ENCODE measurements around the gene ASIC2. TPM values are rescaled to one million over a fixed set of nuclear protein-coding genes. Genes with fewer than 3 reads are reported as not detected.
A peak's percentile ranks its signal among the peaks of the same experiment; 100 is the strongest.

The ASIC2 gene
- total RNA-seq, 1 experiment from 2014 or later = not detected

- BruUV-seq (replicated peaks) = no TSS peak
- peaks cover 5% of the 10 kb centered on the region for H3K4me1 Mint-ChIP-seq (ENCODE audit: low read depth, unreplicated experiment)
- H3K36me3 Mint-ChIP-seq (ENCODE audit: insufficient read depth, unreplicated experiment) = no peaks in the 10 kb centered on the region
- TF ChIP-seq CTCF (IDR thresholded peaks at IDR 0.05; ENCODE audit: insufficient read depth in 1 of 2, low read depth in 1 of 2, low read length in 1 of 2, severe bottlenecking in 1 of 2, unreplicated experiment in 1 of 2) = peak; percentile 31 to 56
- POLR2A ChIA-PET = no interaction called here
- H3K4me3 Mint-ChIP-seq (ENCODE audit: unreplicated experiment) = no peak overlapping the region
- Histone ChIP-seq H3K4me1 (no peaks in the 10 kb centered on the region; the same call in 1 of the 2 replicates), H3K4me3 (ENCODE audit: low read depth, low read length) (no peak overlapping the region), H3K27me3 (replicated peaks; ENCODE audit: control insufficient read depth, insufficient read depth, low read length) (peaks cover 9% of the 10 kb centered on the region), H3K9me3 (no peaks in the 10 kb centered on the region), H3K36me3 (ENCODE audit: control insufficient read depth, insufficient read depth, low read length) (no peaks in the 10 kb centered on the region)
- H3K27ac Mint-ChIP-seq (ENCODE audit: unreplicated experiment) = no peak overlapping the region
- intact Hi-C loops (cut with micrococcal nuclease; ENCODE audit: unreplicated experiment) = loop anchor here (1.0 to 10.0 kb wide), 5 partner anchors 37 to 385 kb away; no protein-coding TSS in a partner anchor
- peaks cover 28% of the 10 kb centered on the region for H3K27me3 Mint-ChIP-seq (ENCODE audit: insufficient read depth, unreplicated experiment)
- DNase-seq = peak in 1 of 2 experiments; percentile 32
- no peaks in the 10 kb centered on the region for H3K9me3 Mint-ChIP-seq (ENCODE audit: unreplicated experiment)
- CTCF ChIA-PET = interaction anchor here (0.8 to 1.4 kb wide), 2 partner anchors 233 to 359 kb away, joined by 4 read pairs; no protein-coding TSS in a partner anchor
These were observed 4.1 kb downstream of the ASIC2 start for GRCh38 chr17:33288954-33289353.

- no peaks in the 10 kb centered on the region for H3K36me3 Mint-ChIP-seq (ENCODE audit: insufficient read depth, unreplicated experiment)
- no peak overlapping the region for H3K27ac Mint-ChIP-seq (ENCODE audit: unreplicated experiment)
- no TSS peak for BruUV-seq (replicated peaks)
- ChIA-PET POLR2A (no interaction called here), CTCF (no interaction called here)
- H3K4me1 Mint-ChIP-seq (ENCODE audit: low read depth, unreplicated experiment) = peaks cover 5% of the 10 kb centered on the region
- no peak for TF ChIP-seq CTCF (IDR thresholded peaks at IDR 0.05; ENCODE audit: insufficient read depth in 1 of 2, low read depth in 1 of 2, low read length in 1 of 2, severe bottlenecking in 1 of 2, unreplicated experiment in 1 of 2)
- no peak overlapping the region for H3K4me3 ChIP-seq (ENCODE audit: low read depth, low read length)
- H3K27me3 ChIP-seq (replicated peaks; ENCODE audit: control insufficient read depth, insufficient read depth, low read length) = peaks cover 6% of the 10 kb centered on the region
- H3K4me3 Mint-ChIP-seq (ENCODE audit: unreplicated experiment) = no peak overlapping the region
- H3K36me3 ChIP-seq (ENCODE audit: control insufficient read depth, insufficient read depth, low read length) = no peaks in the 10 kb centered on the region
- no peaks in the 10 kb centered on the region for H3K9me3 ChIP-seq
- intact Hi-C loops (cut with micrococcal nuclease; ENCODE audit: unreplicated experiment) = loop anchor here (5.0 to 10.0 kb wide), 3 partner anchors 35 to 235 kb away; no protein-coding TSS in a partner anchor
- H3K4me1 ChIP-seq = no peaks in the 10 kb centered on the region
- no peak for DNase-seq
- no peaks in the 10 kb centered on the region for H3K9me3 Mint-ChIP-seq (ENCODE audit: unreplicated experiment)
- peaks cover 22% of the 10 kb centered on the region for H3K27me3 Mint-ChIP-seq (ENCODE audit: insufficient read depth, unreplicated experiment)
These were observed 5.9 kb downstream of the ASIC2 start for GRCh38 chr17:33287096-33287725.

- H3K27ac Mint-ChIP-seq (ENCODE audit: unreplicated experiment) = no peak overlapping the region
- intact Hi-C loops (cut with micrococcal nuclease; ENCODE audit: unreplicated experiment) = loop anchor here (5.0 to 10.0 kb wide), 3 partner anchors 33 to 237 kb away; no protein-coding TSS in a partner anchor
- Histone ChIP-seq H3K4me1 (no peaks in the 10 kb centered on the region), H3K36me3 (ENCODE audit: control insufficient read depth, insufficient read depth, low read length) (no peaks in the 10 kb centered on the region), H3K4me3 (ENCODE audit: low read depth, low read length) (no peak overlapping the region), H3K9me3 (no peaks in the 10 kb centered on the region), H3K27me3 (replicated peaks; ENCODE audit: control insufficient read depth, insufficient read depth, low read length) (peaks cover 1% of the 10 kb centered on the region; the same call in 1 of the 2 replicates)
- POLR2A ChIA-PET = no interaction called here
- no peak for TF ChIP-seq CTCF (IDR thresholded peaks at IDR 0.05; ENCODE audit: insufficient read depth in 1 of 2, low read depth in 1 of 2, low read length in 1 of 2, severe bottlenecking in 1 of 2, unreplicated experiment in 1 of 2)
- no peaks in the 10 kb centered on the region for H3K36me3 Mint-ChIP-seq (ENCODE audit: insufficient read depth, unreplicated experiment)
- H3K4me1 Mint-ChIP-seq (ENCODE audit: low read depth, unreplicated experiment) = no peaks in the 10 kb centered on the region
- BruUV-seq (replicated peaks) = no TSS peak
- H3K27me3 Mint-ChIP-seq (ENCODE audit: insufficient read depth, unreplicated experiment) = peaks cover 12% of the 10 kb centered on the region
- H3K9me3 Mint-ChIP-seq (ENCODE audit: unreplicated experiment) = no peaks in the 10 kb centered on the region
- CTCF ChIA-PET = no interaction called here
- DNase-seq = no peak
- H3K4me3 Mint-ChIP-seq (ENCODE audit: unreplicated experiment) = no peak overlapping the region
These were observed 7.7 kb downstream of the ASIC2 start for GRCh38 chr17:33285413-33285812.

Measured in Caco-2 (cell line).